ENCODE measurements around the gene LGI1.

The LGI1 gene

GRCh38 chr10:93816123-93816747, 58.5 kb downstream of the LGI1 start:
- TF ChIP-seq ZNF274 (IDR thresholded peaks at IDR 0.05; ENCODE audit: low read depth, low read length) (no peak), YY1 (IDR thresholded peaks at IDR 0.05; ENCODE audit: insufficient read depth, insufficient read length) (no peak), SUZ12 (IDR thresholded peaks at IDR 0.05; ENCODE audit: extremely low read depth, insufficient read depth, insufficient read length) (no peak)
- peak; percentile 48 for DNase-seq (ENCODE audit: low read depth, low spot score)
- Histone ChIP-seq H3K4me3 (ENCODE audit: insufficient read length, low read depth) (no peak overlapping the region), H3K4me1 (ENCODE audit: insufficient read depth, insufficient read length) (no peaks in the 10 kb centered on the region), H3K9me3 (ENCODE audit: insufficient read depth, low read length) (no peaks in the 10 kb centered on the region; the same call in 1 of the 2 replicates), H3K27me3 (ENCODE audit: insufficient read depth, insufficient read length) (peaks cover 16% of the 10 kb centered on the region), H3K36me3 (ENCODE audit: insufficient read depth, insufficient read length, low read length) (no peaks in the 10 kb centered on the region), H3K9ac (ENCODE audit: insufficient read length, low read depth) (no peak overlapping the region)

- DNase-seq (ENCODE audit: low read depth, low spot score), result no peak
- H3K27me3 ChIP-seq (ENCODE audit: insufficient read depth, insufficient read length), result peaks cover 16% of the 10 kb centered on the region
- no peak overlapping the region for H3K9ac ChIP-seq (ENCODE audit: insufficient read length, low read depth)
- no peaks in the 10 kb centered on the region for H3K4me1 ChIP-seq (ENCODE audit: insufficient read depth, insufficient read length)
- no peak overlapping the region for H3K4me3 ChIP-seq (ENCODE audit: insufficient read length, low read depth)
- no peaks in the 10 kb centered on the region for H3K36me3 ChIP-seq (ENCODE audit: insufficient read depth, insufficient read length, low read length)
- TF ChIP-seq ZNF274 (IDR thresholded peaks at IDR 0.05; ENCODE audit: low read depth, low read length) (no peak), YY1 (IDR thresholded peaks at IDR 0.05; ENCODE audit: insufficient read depth, insufficient read length) (no peak), SUZ12 (IDR thresholded peaks at IDR 0.05; ENCODE audit: extremely low read depth, insufficient read depth, insufficient read length) (no peak)
- no peaks in the 10 kb centered on the region; the same call in 1 of the 2 replicates for H3K9me3 ChIP-seq (ENCODE audit: insufficient read depth, low read length)
Observed at GRCh38 chr10:93818086-93818485, 60.4 kb downstream of the LGI1 start.

GRCh38 chr10:93819520-93819919, 61.8 kb downstream of the LGI1 start:
- H3K4me3 ChIP-seq (ENCODE audit: insufficient read length, low read depth), result no peak overlapping the region
- no peak for TF ChIP-seq ZNF274 (IDR thresholded peaks at IDR 0.05; ENCODE audit: low read depth, low read length)
- no peak for TF ChIP-seq SUZ12 (IDR thresholded peaks at IDR 0.05; ENCODE audit: extremely low read depth, insufficient read depth, insufficient read length)
- no peak for TF ChIP-seq YY1 (IDR thresholded peaks at IDR 0.05; ENCODE audit: insufficient read depth, insufficient read length)
- H3K9ac ChIP-seq (ENCODE audit: insufficient read length, low read depth), result no peak overlapping the region
- no peaks in the 10 kb centered on the region for H3K36me3 ChIP-seq (ENCODE audit: insufficient read depth, insufficient read length, low read length)
- no peaks in the 10 kb centered on the region for H3K4me1 ChIP-seq (ENCODE audit: insufficient read depth, insufficient read length)
- H3K9me3 ChIP-seq (ENCODE audit: insufficient read depth, low read length), result no peaks in the 10 kb centered on the region; the same call in 1 of the 2 replicates
- peaks cover 16% of the 10 kb centered on the region for H3K27me3 ChIP-seq (ENCODE audit: insufficient read depth, insufficient read length)
- DNase-seq (ENCODE audit: low read depth, low spot score), result no peak

GRCh38 chr10:93820434-93820833, 62.7 kb downstream of the LGI1 start:
- Histone ChIP-seq H3K27me3 (ENCODE audit: insufficient read depth, insufficient read length) (peaks cover 16% of the 10 kb centered on the region), H3K36me3 (ENCODE audit: insufficient read depth, insufficient read length, low read length) (no peaks in the 10 kb centered on the region), H3K4me3 (ENCODE audit: insufficient read length, low read depth) (no peak overlapping the region), H3K4me1 (ENCODE audit: insufficient read depth, insufficient read length) (no peaks in the 10 kb centered on the region), H3K9me3 (ENCODE audit: insufficient read depth, low read length) (no peaks in the 10 kb centered on the region; the same call in 1 of the 2 replicates), H3K9ac (ENCODE audit: insufficient read length, low read depth) (no peak overlapping the region)
- TF ChIP-seq YY1 (IDR thresholded peaks at IDR 0.05; ENCODE audit: insufficient read depth, insufficient read length) (no peak), SUZ12 (IDR thresholded peaks at IDR 0.05; ENCODE audit: extremely low read depth, insufficient read depth, insufficient read length) (no peak), ZNF274 (IDR thresholded peaks at IDR 0.05; ENCODE audit: low read depth, low read length) (no peak)
- DNase-seq (ENCODE audit: low read depth, low spot score), result no peak

GRCh38 chr10:93821051-93821772, 63.5 kb downstream of the LGI1 start:
- Histone ChIP-seq H3K27me3 (ENCODE audit: insufficient read depth, insufficient read length) (peaks cover 16% of the 10 kb centered on the region), H3K4me3 (ENCODE audit: insufficient read length, low read depth) (no peak overlapping the region), H3K9ac (ENCODE audit: insufficient read length, low read depth) (no peak overlapping the region), H3K4me1 (ENCODE audit: insufficient read depth, insufficient read length) (no peaks in the 10 kb centered on the region), H3K36me3 (ENCODE audit: insufficient read depth, insufficient read length, low read length) (no peaks in the 10 kb centered on the region), H3K9me3 (ENCODE audit: insufficient read depth, low read length) (no peaks in the 10 kb centered on the region; the same call in 1 of the 2 replicates)
- TF ChIP-seq ZNF274 (IDR thresholded peaks at IDR 0.05; ENCODE audit: low read depth, low read length) (no peak), YY1 (IDR thresholded peaks at IDR 0.05; ENCODE audit: insufficient read depth, insufficient read length) (no peak), SUZ12 (IDR thresholded peaks at IDR 0.05; ENCODE audit: extremely low read depth, insufficient read depth, insufficient read length) (no peak)
- no peak for DNase-seq (ENCODE audit: low read depth, low spot score)

- Histone ChIP-seq H3K27me3 (ENCODE audit: insufficient read depth, insufficient read length) (peaks cover 42% of the 10 kb centered on the region), H3K4me1 (ENCODE audit: insufficient read depth, insufficient read length) (no peaks in the 10 kb centered on the region), H3K4me3 (ENCODE audit: insufficient read length, low read depth) (no peak overlapping the region), H3K9ac (ENCODE audit: insufficient read length, low read depth) (no peak overlapping the region), H3K9me3 (ENCODE audit: insufficient read depth, low read length) (no peaks in the 10 kb centered on the region), H3K36me3 (ENCODE audit: insufficient read depth, insufficient read length, low read length) (no peaks in the 10 kb centered on the region)
- no peak for TF ChIP-seq SUZ12 (IDR thresholded peaks at IDR 0.05; ENCODE audit: extremely low read depth, insufficient read depth, insufficient read length)
- no peak for TF ChIP-seq ZNF274 (IDR thresholded peaks at IDR 0.05; ENCODE audit: low read depth, low read length)
- no peak for TF ChIP-seq YY1 (IDR thresholded peaks at IDR 0.05; ENCODE audit: insufficient read depth, insufficient read length)
- DNase-seq (ENCODE audit: low read depth, low spot score), result no peak
Observed at GRCh38 chr10:93826355-93826754, 68.6 kb downstream of the LGI1 start.

Measured in NT2/D1 (cell line).